Panc1 (cell line): ENCODE results near the gene MYO1E. TPM values are rescaled to one million over a fixed set of nuclear protein-coding genes. Genes with fewer than 3 reads are reported as not detected.
A peak's percentile ranks its signal among the peaks of the same experiment; 100 is the strongest.

Experiments
- ATAC-seq: fragments of 200-7000 bp; cut with Tn5 transposase; 2 replicates; pipeline ENCODE4 v1.9.1; 2020; ENCODE audit warnings: mild to moderate bottlenecking, moderate library complexity
- BruUV-seq: library from RNA; stranded (reverse); fragments of 400-500 nt; replicated peaks from 2 replicates; lab custom pipeline; 2021; lab: Mats Ljungman, UMichigan
- CTCF ChIA-PET: fragments of 300-600 bp; sonication (Branson Sonifier 250); formaldehyde crosslinking; loops from one replicate; lab custom pipeline; 2022; ENCODE audit warnings: antibody characterized with exemption; lab: Charles Lee
- POLR2A ChIA-PET: fragments of 300-600 bp; sonication (Branson Sonifier 250); formaldehyde crosslinking; loops from one replicate; lab custom pipeline; 2022; ENCODE audit warnings: antibody characterized with exemption; lab: Charles Lee
- DNase-seq: peaks from one replicate; pipeline ENCODE4 v3.0.0-alpha.2; 2010; ENCODE audit warnings: low read depth, low spot score
- H3K27ac ChIP-seq: 2 replicates; pipeline ENCODE4 v1.5.1; 2011; ENCODE audit warnings: mild to moderate bottlenecking, low read length, inconsistent platforms
- H3K27me3 ChIP-seq: fragments of 200-500 bp; sonication (Bioruptor generic); 2 replicates; pipeline ENCODE4 v1.6.0; 2014; ENCODE audit warnings: low read length, inconsistent platforms; ENCODE audit not compliant: control insufficient read depth, insufficient read depth
- H3K36me3 ChIP-seq: fragments of 200-500 bp; sonication (Bioruptor generic); 2 replicates; pipeline ENCODE4 v1.5.1; 2014; ENCODE audit warnings: inconsistent platforms, mild to moderate bottlenecking, low read length, moderate library complexity; ENCODE audit not compliant: control insufficient read depth, insufficient read depth
- H3K4me1 ChIP-seq: 2 replicates; pipeline ENCODE4 v1.5.1; 2011; ENCODE audit warnings: inconsistent platforms, mild to moderate bottlenecking, low read length, moderate library complexity; ENCODE audit not compliant: control insufficient read depth, insufficient read depth
- H3K4me3 ChIP-seq, 2 experiments: 2 replicates each; pipeline ENCODE4 v1.5.1; 2011 to 2012; ENCODE audit warnings: low read depth in 2 of 2, low read length in 2 of 2, mild to moderate bottlenecking in 2 of 2, inconsistent platforms in 1 of 2, moderate library complexity in 1 of 2
- H3K9me3 ChIP-seq: fragments of 200-500 bp; sonication (Bioruptor generic); 2 replicates; pipeline ENCODE4 v1.5.1; 2014; ENCODE audit warnings: low read depth, mild to moderate bottlenecking, inconsistent platforms, low read length, moderate library complexity; ENCODE audit not compliant: control insufficient read depth, insufficient read depth
- POLR2AphosphoS5 ChIP-seq: IDR thresholded peaks from 2 replicates; pipeline ENCODE4 v1.6.1; 2012; ENCODE audit warnings: mild to moderate bottlenecking, low read depth, low read length, moderate library complexity
- SIN3A ChIP-seq: IDR thresholded peaks from 2 replicates; pipeline ENCODE4 v1.6.1; 2012; ENCODE audit warnings: low read depth, mild to moderate bottlenecking, low read length, moderate library complexity, borderline replicate concordance; ENCODE audit not compliant: insufficient read depth
- TCF7L2 ChIP-seq: IDR thresholded peaks from 2 replicates; pipeline ENCODE4 v1.6.1; 2011; ENCODE audit warnings: mild to moderate bottlenecking, low read depth, low read length, inconsistent platforms
- in situ Hi-C: cut with HindIII; loops from 2 replicates; pipeline ENCODE4 v1.10.0; 2016; ENCODE audit warnings: low sequenced_read_pairs, low pct_unique_long_range_greater_than_20kb
- intact Hi-C: fragments of 100-400 bp; cut with micrococcal nuclease; formaldehyde crosslinking; loops from one replicate; pipeline ENCODE4 v1.10.0; 2022; ENCODE audit not compliant: unreplicated experiment
- total RNA-seq: library from RNA; stranded (reverse); gene quantifications from one replicate; pipeline ENCODE4 v1.2.1, GENCODE V29; 2021; ENCODE audit not compliant: unreplicated experiment
- TF ChIP-seq, protein P1 (sequence below): fragments of 450-650 bp; IDR thresholded peaks from 2 replicates; pipeline ENCODE4 v1.5.1; 2017; ENCODE audit warnings: mild to moderate bottlenecking
- TF ChIP-seq, protein P2 (sequence below), 2 experiments: IDR thresholded peaks; 2 replicates each; pipeline ENCODE4 v1.6.1; 2011 to 2012; ENCODE audit warnings: low read depth in 2 of 2, control low read depth in 1 of 2, low read length in 1 of 2, mild to moderate bottlenecking in 1 of 2, moderate library complexity in 1 of 2; ENCODE audit not compliant: insufficient read depth in 1 of 2

Gene MYO1E
- total RNA-seq, 1 experiment from 2014 or later, result 161 TPM

DNA sequence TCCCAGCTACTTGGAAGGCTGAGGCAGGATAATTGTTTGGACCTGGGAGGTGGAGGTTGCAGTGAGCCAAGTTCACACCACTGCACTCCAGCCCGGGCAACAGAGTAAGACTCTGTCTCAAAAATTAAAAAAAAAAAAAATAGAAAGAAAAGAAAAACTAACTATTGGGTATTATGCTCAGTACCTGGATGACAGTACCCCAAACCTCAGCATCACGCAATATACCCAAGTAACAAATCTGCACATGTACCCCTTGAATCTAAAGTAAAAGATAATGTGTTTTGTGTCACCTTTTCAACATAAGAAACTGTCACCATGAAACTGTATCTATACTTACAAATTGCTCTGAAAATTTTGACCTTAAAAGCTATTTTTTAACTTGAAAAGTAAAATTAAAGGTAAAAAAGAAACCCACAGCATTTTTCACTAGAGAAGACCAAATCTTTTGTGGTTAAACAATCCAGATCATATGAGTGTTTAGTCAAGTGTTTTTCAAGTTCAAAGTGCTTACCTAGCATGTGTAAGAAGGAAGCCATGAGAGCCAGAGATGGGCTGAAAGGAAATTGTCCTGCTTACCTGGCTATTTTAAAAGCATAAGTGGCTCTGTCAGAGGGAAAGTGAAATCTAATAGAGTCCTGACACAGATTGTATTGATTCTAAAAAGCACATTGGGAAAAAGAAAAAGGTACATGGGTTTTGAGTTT lies 50.5 kb downstream of the MYO1E start:
- ChIA-PET POLR2A (no interaction called here), CTCF (no interaction called here)
- Histone ChIP-seq H3K27me3 (no peaks in the 10 kb centered on the region), H3K4me3 (no peak overlapping the region), H3K27ac (peak overlapping the region; percentile 19; the same call in 1 of the 2 replicates), H3K36me3 (no peaks in the 10 kb centered on the region), H3K9me3 (no peaks in the 10 kb centered on the region), H3K4me1 (peaks cover 13% of the 10 kb centered on the region)
- intact Hi-C loops (no loop called here), in situ Hi-C loops (no loop called here)
- TF ChIP-seq, protein P1, sequence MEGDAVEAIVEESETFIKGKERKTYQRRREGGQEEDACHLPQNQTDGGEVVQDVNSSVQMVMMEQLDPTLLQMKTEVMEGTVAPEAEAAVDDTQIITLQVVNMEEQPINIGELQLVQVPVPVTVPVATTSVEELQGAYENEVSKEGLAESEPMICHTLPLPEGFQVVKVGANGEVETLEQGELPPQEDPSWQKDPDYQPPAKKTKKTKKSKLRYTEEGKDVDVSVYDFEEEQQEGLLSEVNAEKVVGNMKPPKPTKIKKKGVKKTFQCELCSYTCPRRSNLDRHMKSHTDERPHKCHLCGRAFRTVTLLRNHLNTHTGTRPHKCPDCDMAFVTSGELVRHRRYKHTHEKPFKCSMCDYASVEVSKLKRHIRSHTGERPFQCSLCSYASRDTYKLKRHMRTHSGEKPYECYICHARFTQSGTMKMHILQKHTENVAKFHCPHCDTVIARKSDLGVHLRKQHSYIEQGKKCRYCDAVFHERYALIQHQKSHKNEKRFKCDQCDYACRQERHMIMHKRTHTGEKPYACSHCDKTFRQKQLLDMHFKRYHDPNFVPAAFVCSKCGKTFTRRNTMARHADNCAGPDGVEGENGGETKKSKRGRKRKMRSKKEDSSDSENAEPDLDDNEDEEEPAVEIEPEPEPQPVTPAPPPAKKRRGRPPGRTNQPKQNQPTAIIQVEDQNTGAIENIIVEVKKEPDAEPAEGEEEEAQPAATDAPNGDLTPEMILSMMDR, result no peak
- TF ChIP-seq TCF7L2 (no peak), POLR2AphosphoS5 (no peak), SIN3A (no peak)
- TF ChIP-seq, protein P2, sequence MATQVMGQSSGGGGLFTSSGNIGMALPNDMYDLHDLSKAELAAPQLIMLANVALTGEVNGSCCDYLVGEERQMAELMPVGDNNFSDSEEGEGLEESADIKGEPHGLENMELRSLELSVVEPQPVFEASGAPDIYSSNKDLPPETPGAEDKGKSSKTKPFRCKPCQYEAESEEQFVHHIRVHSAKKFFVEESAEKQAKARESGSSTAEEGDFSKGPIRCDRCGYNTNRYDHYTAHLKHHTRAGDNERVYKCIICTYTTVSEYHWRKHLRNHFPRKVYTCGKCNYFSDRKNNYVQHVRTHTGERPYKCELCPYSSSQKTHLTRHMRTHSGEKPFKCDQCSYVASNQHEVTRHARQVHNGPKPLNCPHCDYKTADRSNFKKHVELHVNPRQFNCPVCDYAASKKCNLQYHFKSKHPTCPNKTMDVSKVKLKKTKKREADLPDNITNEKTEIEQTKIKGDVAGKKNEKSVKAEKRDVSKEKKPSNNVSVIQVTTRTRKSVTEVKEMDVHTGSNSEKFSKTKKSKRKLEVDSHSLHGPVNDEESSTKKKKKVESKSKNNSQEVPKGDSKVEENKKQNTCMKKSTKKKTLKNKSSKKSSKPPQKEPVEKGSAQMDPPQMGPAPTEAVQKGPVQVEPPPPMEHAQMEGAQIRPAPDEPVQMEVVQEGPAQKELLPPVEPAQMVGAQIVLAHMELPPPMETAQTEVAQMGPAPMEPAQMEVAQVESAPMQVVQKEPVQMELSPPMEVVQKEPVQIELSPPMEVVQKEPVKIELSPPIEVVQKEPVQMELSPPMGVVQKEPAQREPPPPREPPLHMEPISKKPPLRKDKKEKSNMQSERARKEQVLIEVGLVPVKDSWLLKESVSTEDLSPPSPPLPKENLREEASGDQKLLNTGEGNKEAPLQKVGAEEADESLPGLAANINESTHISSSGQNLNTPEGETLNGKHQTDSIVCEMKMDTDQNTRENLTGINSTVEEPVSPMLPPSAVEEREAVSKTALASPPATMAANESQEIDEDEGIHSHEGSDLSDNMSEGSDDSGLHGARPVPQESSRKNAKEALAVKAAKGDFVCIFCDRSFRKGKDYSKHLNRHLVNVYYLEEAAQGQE (IDR thresholded peaks at IDR 0.05; ENCODE audit: insufficient read depth in 1 of 2, low read depth in 2 of 2, low read length in 1 of 2), result no peak
- ATAC-seq, result no peak
- DNase-seq, result no peak
- no TSS peak for BruUV-seq

DNA sequence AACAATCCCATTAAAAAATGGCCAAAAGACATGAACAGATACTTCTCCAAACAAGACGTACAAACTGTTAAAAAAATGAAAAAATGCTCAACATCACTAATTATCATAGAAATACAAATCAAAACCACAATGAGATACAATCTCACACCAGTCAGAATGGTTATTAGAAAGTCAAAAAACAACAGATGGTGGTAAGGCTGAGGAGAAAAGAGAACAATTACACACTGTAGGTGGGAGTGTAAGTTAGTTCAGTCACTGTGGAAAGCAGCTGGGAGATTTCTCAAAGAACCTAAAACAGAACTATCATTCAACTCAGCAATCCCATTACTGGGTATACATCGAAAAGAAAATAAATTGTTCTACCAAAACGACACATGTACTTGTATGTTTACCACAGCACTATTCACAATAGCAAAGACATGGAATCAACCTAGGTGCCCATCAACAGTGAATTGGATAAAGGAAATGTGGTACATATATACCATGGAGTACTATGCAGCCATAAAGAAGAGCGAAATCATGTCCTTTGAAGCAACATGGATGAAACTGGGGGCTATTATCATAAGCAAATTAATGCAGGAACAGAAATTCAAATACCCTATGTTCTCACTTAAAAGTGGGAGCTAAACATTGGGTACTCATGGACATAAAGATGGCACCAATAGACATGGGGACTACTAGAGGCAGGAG lies 51.5 kb downstream of the MYO1E start:
- Histone ChIP-seq H3K36me3 (no peaks in the 10 kb centered on the region), H3K9me3 (no peaks in the 10 kb centered on the region), H3K4me3 (no peak overlapping the region), H3K27ac (no peak overlapping the region), H3K4me1 (peaks cover 24% of the 10 kb centered on the region), H3K27me3 (no peaks in the 10 kb centered on the region)
- POLR2A ChIA-PET, result no interaction called here
- no peak for ATAC-seq
- no peak for DNase-seq
- TF ChIP-seq, protein P1, result no peak
- TF ChIP-seq SIN3A (no peak), TCF7L2 (no peak)
- TF ChIP-seq, protein P2 (IDR thresholded peaks at IDR 0.05; ENCODE audit: insufficient read depth in 1 of 2, low read depth in 2 of 2, low read length in 1 of 2), result no peak
- in situ Hi-C loops, result no loop called here
- intact Hi-C loops, result no loop called here
- BruUV-seq, result no TSS peak
- CTCF ChIA-PET, result no interaction called here
